ENCODE data around the gene DCANP1.

DNA sequence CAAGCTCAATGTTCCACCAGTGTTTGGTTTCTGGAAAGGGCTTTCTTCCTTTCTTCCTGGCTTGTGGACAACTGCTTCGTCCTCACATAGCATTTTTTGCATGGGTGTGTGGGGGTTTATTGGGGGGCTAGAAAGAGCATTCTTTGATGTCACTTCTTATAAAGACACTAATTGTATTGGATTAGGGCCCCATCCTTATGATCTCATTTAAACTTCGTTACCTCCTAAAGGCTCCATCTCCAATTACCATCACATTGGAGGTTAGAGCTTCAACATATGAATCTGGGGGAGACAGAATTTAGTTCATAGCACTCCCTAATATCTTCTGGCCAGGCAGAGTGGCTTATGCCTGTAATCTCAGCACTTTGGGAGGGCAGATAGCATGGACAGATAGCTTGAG, 42.1 kb downstream of the DCANP1 start:
- TF ChIP-seq, protein P1, sequence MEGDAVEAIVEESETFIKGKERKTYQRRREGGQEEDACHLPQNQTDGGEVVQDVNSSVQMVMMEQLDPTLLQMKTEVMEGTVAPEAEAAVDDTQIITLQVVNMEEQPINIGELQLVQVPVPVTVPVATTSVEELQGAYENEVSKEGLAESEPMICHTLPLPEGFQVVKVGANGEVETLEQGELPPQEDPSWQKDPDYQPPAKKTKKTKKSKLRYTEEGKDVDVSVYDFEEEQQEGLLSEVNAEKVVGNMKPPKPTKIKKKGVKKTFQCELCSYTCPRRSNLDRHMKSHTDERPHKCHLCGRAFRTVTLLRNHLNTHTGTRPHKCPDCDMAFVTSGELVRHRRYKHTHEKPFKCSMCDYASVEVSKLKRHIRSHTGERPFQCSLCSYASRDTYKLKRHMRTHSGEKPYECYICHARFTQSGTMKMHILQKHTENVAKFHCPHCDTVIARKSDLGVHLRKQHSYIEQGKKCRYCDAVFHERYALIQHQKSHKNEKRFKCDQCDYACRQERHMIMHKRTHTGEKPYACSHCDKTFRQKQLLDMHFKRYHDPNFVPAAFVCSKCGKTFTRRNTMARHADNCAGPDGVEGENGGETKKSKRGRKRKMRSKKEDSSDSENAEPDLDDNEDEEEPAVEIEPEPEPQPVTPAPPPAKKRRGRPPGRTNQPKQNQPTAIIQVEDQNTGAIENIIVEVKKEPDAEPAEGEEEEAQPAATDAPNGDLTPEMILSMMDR (conservative IDR thresholded peaks at IDR 0.05; ENCODE audit: low read length) = no peak
- TF ChIP-seq EZH2phosphoT487 (IDR thresholded peaks at IDR 0.05; ENCODE audit: borderline replicate concordance) = no peak

Measured in Loucy (cell line).